Keratinocyte (primary cell): Measurements from ENCODE around the gene ALG11. TPM values are rescaled to one million over a fixed set of nuclear protein-coding genes. Genes with fewer than 3 reads are reported as not detected.

Experiments used
- DNase-seq: peaks from one replicate; pipeline ENCODE4 v3.0.0-alpha.2; 2011; ENCODE audit warnings: low read depth, missing footprints, low spot score
- FAIRE-seq: peaks from 2 replicates; lab custom pipeline; 2011; peaks lifted over from hg19 to GRCh38; lab: Jason Lieb, UNC
- H2AFZ ChIP-seq: 2 replicates; pipeline ENCODE4 v1.6.0; 2012; ENCODE audit warnings: low read length, control low read depth, inconsistent platforms; ENCODE audit not compliant: control insufficient read depth
- H3K27ac ChIP-seq: 2 replicates; pipeline ENCODE4 v1.5.1; 2011; ENCODE audit warnings: low read length; ENCODE audit not compliant: control insufficient read depth, insufficient read depth
- H3K27me3 ChIP-seq: 3 replicates; pipeline ENCODE4 v1.6.0; 2011; ENCODE audit warnings: low read length; ENCODE audit not compliant: control insufficient read depth, insufficient read depth; ENCODE audit errors: extremely low read depth
- H3K36me3 ChIP-seq, 2 experiments: 2 replicates in 1 of 2; 3 replicates in 1 of 2; pipeline ENCODE4 v1.5.1; 2011; ENCODE audit warnings: low read length in 2 of 2, mild to moderate bottlenecking in 1 of 2; ENCODE audit not compliant: control insufficient read depth in 2 of 2, insufficient read depth in 2 of 2; ENCODE audit errors: extremely low read depth in 1 of 2
- H3K4me1 ChIP-seq: 3 replicates; pipeline ENCODE4 v1.5.1; 2011; ENCODE audit warnings: low read length; ENCODE audit not compliant: control insufficient read depth, insufficient read depth; ENCODE audit errors: extremely low read depth
- H3K4me2 ChIP-seq: 3 replicates; pipeline ENCODE4 v1.6.0; 2011; ENCODE audit warnings: low read depth, low read length; ENCODE audit not compliant: control insufficient read depth, insufficient read depth; ENCODE audit errors: extremely low read depth
- H3K4me3 ChIP-seq, 3 experiments: fragments of 200-600 bp in 1 of 3; sonication (generic) in 1 of 3; 2 replicates in 2 of 3; 3 replicates in 1 of 3; pipeline ENCODE4 v1.5.1; 2011 to 2016; ENCODE audit warnings: low read length in 3 of 3, mild to moderate bottlenecking in 3 of 3, control low read depth in 2 of 3, inconsistent platforms in 1 of 3, low read depth in 1 of 3, mixed read lengths in 1 of 3, mixed run types in 1 of 3, moderate library complexity in 1 of 3; ENCODE audit not compliant: control insufficient read depth in 2 of 3, insufficient read depth in 2 of 3; ENCODE audit errors: extremely low read depth in 1 of 3
- H3K79me2 ChIP-seq: 2 replicates; pipeline ENCODE4 v1.6.0; 2012; ENCODE audit warnings: low read length; ENCODE audit not compliant: control insufficient read depth, insufficient read depth
- H3K9ac ChIP-seq: 3 replicates; pipeline ENCODE4 v1.6.0; 2011; ENCODE audit warnings: low read length; ENCODE audit not compliant: control insufficient read depth, insufficient read depth; ENCODE audit errors: extremely low read depth
- H3K9me1 ChIP-seq: 3 replicates; pipeline ENCODE4 v1.6.0; 2011; ENCODE audit warnings: low read length; ENCODE audit not compliant: control insufficient read depth, insufficient read depth; ENCODE audit errors: extremely low read depth
- H3K9me3 ChIP-seq: 2 replicates; pipeline ENCODE4 v1.5.1; 2012; ENCODE audit warnings: low read depth, low read length; ENCODE audit not compliant: control insufficient read depth
- H4K20me1 ChIP-seq: 3 replicates; pipeline ENCODE4 v1.6.0; 2011; ENCODE audit warnings: low read length; ENCODE audit not compliant: control insufficient read depth, insufficient read depth; ENCODE audit errors: extremely low read depth
- CTCF ChIP-seq, 3 experiments: IDR thresholded peaks in 1 of 3; conservative IDR thresholded peaks in 1 of 3; optimal IDR thresholded peaks in 1 of 3; 2 replicates in 2 of 3; 3 replicates in 1 of 3; pipeline versions ENCODE3 to v1.5.1; 2011; ENCODE audit warnings: low read length in 3 of 3, mild to moderate bottlenecking in 3 of 3, moderate library complexity in 2 of 3, control low read depth in 1 of 3, inconsistent platforms in 1 of 3; ENCODE audit not compliant: insufficient read depth in 2 of 3; ENCODE audit errors: extremely low read depth in 1 of 3
- EZH2 ChIP-seq: IDR thresholded peaks from one replicate; pipeline ENCODE4 v1.6.1; 2012; ENCODE audit warnings: inconsistent platforms, mild to moderate bottlenecking, low read length, moderate library complexity
- dilution Hi-C: fragments of 300-500 bp; cut with MboI; formaldehyde crosslinking; loops from one replicate; pipeline ENCODE4 v1.7.0; 2020; ENCODE audit warnings: low sequenced_read_pairs; ENCODE audit not compliant: extremely low pct_ligation_motif_present
- polyA plus RNA-seq, 5 experiments: library from polyadenylated mRNA; depleted of rRNA in 3 of 5; stranded (reverse) in 3 of 5; stranded (forward) in 1 of 5; unstranded in 1 of 5; fragments of >200 nt; gene quantifications; 1 replicate in 1 of 5; 2 replicates in 3 of 5; 3 replicates in 1 of 5; pipeline versions ENCODE4 v1.2.1 to v1.2.3, GENCODE V29; 2011 to 2012; ENCODE audit warnings: missing spikeins in 2 of 5, low read depth in 1 of 5, low replicate concordance in 1 of 5

The ALG11 gene
- polyA plus RNA-seq, 1 donor (not counting 4 experiments of a cell fraction or from before 2014, with no cell fraction given), result 17.4 TPM

GRCh38 chr13:51967482-51968446 is 44.4 kb upstream of the ALG11 start:
- TF ChIP-seq CTCF (optimal IDR thresholded peaks at IDR 0.05 in 1 of 3, IDR thresholded peaks at IDR 0.05 in 1 of 3, conservative IDR thresholded peaks at IDR 0.05 in 1 of 3; ENCODE audit: extremely low read depth in 1 of 3, insufficient read depth in 2 of 3, low read length in 3 of 3) (no peak), EZH2 (no peak)
- H3K9ac ChIP-seq, result no peak overlapping the region
- no peak overlapping the region for H2AFZ ChIP-seq
- no peak overlapping the region for H3K4me3 ChIP-seq
- H3K27ac ChIP-seq, result no peak overlapping the region
- dilution Hi-C loops, result no loop called here
- H3K36me3 ChIP-seq, result peaks cover 0 to 2% of the 10 kb centered on the region in 2 experiments
- no peaks in the 10 kb centered on the region for H3K9me3 ChIP-seq
- H4K20me1 ChIP-seq, result no peaks in the 10 kb centered on the region
- no peak overlapping the region for H3K4me2 ChIP-seq
- H3K79me2 ChIP-seq, result no peaks in the 10 kb centered on the region
- H3K9me1 ChIP-seq, result no peaks in the 10 kb centered on the region
- H3K27me3 ChIP-seq, result no peaks in the 10 kb centered on the region
- H3K4me1 ChIP-seq, result no peaks in the 10 kb centered on the region
- FAIRE-seq (no peak), DNase-seq (no peak)

DNA sequence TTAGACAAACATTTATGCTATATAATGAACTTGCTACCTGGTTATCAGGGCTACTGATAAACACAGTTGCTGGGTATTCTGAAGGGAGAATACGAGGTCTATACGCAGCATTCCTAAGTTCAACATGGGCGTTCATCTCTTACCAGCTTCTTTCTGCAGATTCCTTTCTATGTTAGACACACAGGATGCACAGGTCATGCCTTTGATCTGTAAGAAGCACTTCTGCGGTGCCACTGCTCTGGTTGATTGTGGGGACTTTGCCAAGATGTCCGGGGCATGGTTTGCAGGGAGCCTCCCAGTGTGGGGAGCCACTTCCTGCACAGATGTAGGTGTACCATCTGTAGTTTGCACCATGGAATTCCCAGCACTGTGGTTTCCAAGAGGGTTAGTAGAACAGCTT is 41.8 kb upstream of the ALG11 start:
- Histone ChIP-seq H3K27ac (no peak overlapping the region), H3K27me3 (no peaks in the 10 kb centered on the region), H3K9me1 (no peaks in the 10 kb centered on the region), H2AFZ (no peak overlapping the region), H3K4me3 (no peak overlapping the region), H3K36me3 (peaks cover 0 to 5% of the 10 kb centered on the region in 2 experiments), H3K9me3 (no peaks in the 10 kb centered on the region), H3K4me2 (no peak overlapping the region), H4K20me1 (no peaks in the 10 kb centered on the region), H3K9ac (no peak overlapping the region), H3K79me2 (no peaks in the 10 kb centered on the region), H3K4me1 (no peaks in the 10 kb centered on the region)
- FAIRE-seq, result no peak
- no peak for DNase-seq
- TF ChIP-seq EZH2 (no peak), CTCF (optimal IDR thresholded peaks at IDR 0.05 in 1 of 3, IDR thresholded peaks at IDR 0.05 in 1 of 3, conservative IDR thresholded peaks at IDR 0.05 in 1 of 3; ENCODE audit: extremely low read depth in 1 of 3, insufficient read depth in 2 of 3, low read length in 3 of 3) (no peak)
- dilution Hi-C loops, result no loop called here
